GM19099 (cell line): ENCODE data around the gene PGBD4.

Experiments used
- POLR2A ChIP-seq: IDR thresholded peaks from 3 replicates; pipeline ENCODE4 v1.6.1; 2011; ENCODE audit warnings: low read depth; ENCODE audit not compliant: insufficient read length; ENCODE audit errors: extremely low read depth

The PGBD4 gene

GRCh38 chr15:34099914-34100313 lies 2.0 kb upstream of the PGBD4 start:
- TF ChIP-seq POLR2A = no peak

- TF ChIP-seq POLR2A = no peak
Measured at GRCh38 chr15:34102175-34102925, 467 bp downstream of the PGBD4 start.

- TF ChIP-seq POLR2A = no peak
Measured at GRCh38 chr15:34106423-34106822, 4.5 kb downstream of the PGBD4 start.

GRCh38 chr15:34107315-34107714 lies 5.4 kb downstream of the PGBD4 start:
- TF ChIP-seq POLR2A = no peak

GRCh38 chr15:34109797-34110663 lies 8.1 kb downstream of the PGBD4 start:
- no peak for TF ChIP-seq POLR2A

GRCh38 chr15:34111488-34111887 lies 9.6 kb downstream of the PGBD4 start:
- no peak for TF ChIP-seq POLR2A

- TF ChIP-seq POLR2A = no peak
Measured at GRCh38 chr15:34114215-34114614, 12.3 kb downstream of the PGBD4 start.

- no peak for TF ChIP-seq POLR2A
Measured at GRCh38 chr15:34114739-34115138, 12.9 kb downstream of the PGBD4 start.

- no peak for TF ChIP-seq POLR2A
Measured at GRCh38 chr15:34116620-34117019, 14.7 kb downstream of the PGBD4 start.

GRCh38 chr15:34119291-34119690 lies 17.4 kb downstream of the PGBD4 start:
- TF ChIP-seq POLR2A = no peak

- no peak for TF ChIP-seq POLR2A
Measured at GRCh38 chr15:34122771-34123183, 20.9 kb downstream of the PGBD4 start.

GRCh38 chr15:34124651-34125050 lies 22.8 kb downstream of the PGBD4 start:
- no peak for TF ChIP-seq POLR2A

- no peak for TF ChIP-seq POLR2A
Measured at GRCh38 chr15:34125945-34126344, 24.1 kb downstream of the PGBD4 start.

GRCh38 chr15:34126522-34126921 lies 24.6 kb downstream of the PGBD4 start:
- no peak for TF ChIP-seq POLR2A

- TF ChIP-seq POLR2A = no peak
Measured at GRCh38 chr15:34128898-34129297, 27.0 kb downstream of the PGBD4 start.

GRCh38 chr15:34132881-34133280 lies 31.0 kb downstream of the PGBD4 start:
- TF ChIP-seq POLR2A = no peak

- no peak for TF ChIP-seq POLR2A
Measured at GRCh38 chr15:34133511-34133910, 31.6 kb downstream of the PGBD4 start.
